Tibial nerve (tissue), 3 donors: ENCODE data around the gene PDCD11.

Experiments
- CTCF ChIP-seq, 5 experiments: fragments of 200-600 bp in 3 of 5; fragments of 450-650 bp in 2 of 5; sonication (generic) in 3 of 5; IDR thresholded peaks; one replicate each; pipeline ENCODE4 v1.5.1; 2016 to 2019; ENCODE audit warnings: antibody characterized with exemption in 5 of 5, mild to moderate bottlenecking in 3 of 5, moderate library complexity in 2 of 5
- POLR2A ChIP-seq, 2 donors: fragments of 450-650 bp; IDR thresholded peaks; one replicate each; pipeline ENCODE4 v1.6.1; 2017; ENCODE audit warnings: antibody characterized with exemption in 2 of 2, mild to moderate bottlenecking in 2 of 2, moderate library complexity in 2 of 2

GRCh38 chr10:103456074-103456660, 59.7 kb downstream of the PDCD11 start:
- no peak for TF ChIP-seq CTCF (IDR thresholded peaks at IDR 0.05)
- no peak for TF ChIP-seq POLR2A (IDR thresholded peaks at IDR 0.05)
